ENCODE results near the gene NRXN3.
"Not testable (repeated sequence)": the region's sequence is repeated elsewhere in the genome, so short reads cannot be mapped to it uniquely, and the experiment has no call there.

Gene NRXN3

GRCh38 chr14:78417532-78417931 lies 247.4 kb downstream of the NRXN3 start:
- DNase-seq = no peak

- DNase-seq = no peak
Observed at GRCh38 chr14:78424311-78424710, 254.1 kb downstream of the NRXN3 start.

GRCh38 chr14:78425330-78425729 lies 255.2 kb downstream of the NRXN3 start:
- DNase-seq = no peak

GRCh38 chr14:78425782-78426181 lies 255.6 kb downstream of the NRXN3 start:
- no peak for DNase-seq

GRCh38 chr14:78432046-78432445 lies 261.9 kb downstream of the NRXN3 start:
- DNase-seq = no peak

- not testable (repeated sequence) for DNase-seq
Observed at GRCh38 chr14:78437448-78437847, 267.3 kb downstream of the NRXN3 start.

- DNase-seq = no peak
Observed at GRCh38 chr14:78440356-78440894, 270.3 kb downstream of the NRXN3 start.

- no peak for DNase-seq
Observed at GRCh38 chr14:78443834-78444233, 273.7 kb downstream of the NRXN3 start.

- DNase-seq = no peak
Observed at GRCh38 chr14:78445275-78445674, 275.1 kb downstream of the NRXN3 start.

GRCh38 chr14:78446807-78447206 lies 276.6 kb downstream of the NRXN3 start:
- DNase-seq = no peak

GRCh38 chr14:78448164-78449094 lies 278.3 kb downstream of the NRXN3 start:
- DNase-seq = peak; percentile 57

GRCh38 chr14:78450669-78451318 lies 280.6 kb downstream of the NRXN3 start:
- DNase-seq = no peak

- no peak for DNase-seq
Observed at GRCh38 chr14:78451319-78451695, 281.1 kb downstream of the NRXN3 start.

GRCh38 chr14:78455896-78456435 lies 285.8 kb downstream of the NRXN3 start:
- DNase-seq = peak; percentile 13

- DNase-seq = peak; percentile 9
Observed at GRCh38 chr14:78469947-78470346, 299.8 kb downstream of the NRXN3 start.

- DNase-seq = no peak
Observed at GRCh38 chr14:78479127-78479780, 309.1 kb downstream of the NRXN3 start.

GRCh38 chr14:78484028-78484427 lies 313.9 kb downstream of the NRXN3 start:
- DNase-seq = no peak

GRCh38 chr14:78486081-78486480 lies 315.9 kb downstream of the NRXN3 start:
- DNase-seq = no peak

GRCh38 chr14:78486621-78487020 lies 316.4 kb downstream of the NRXN3 start:
- DNase-seq = no peak

- not testable (repeated sequence) for DNase-seq
Observed at GRCh38 chr14:78487573-78487972, 317.4 kb downstream of the NRXN3 start.

- DNase-seq = no peak
Observed at GRCh38 chr14:78488938-78489337, 318.8 kb downstream of the NRXN3 start.

- no peak for DNase-seq
Observed at GRCh38 chr14:78491048-78491447, 320.9 kb downstream of the NRXN3 start.

- DNase-seq = no peak
Observed at GRCh38 chr14:78498062-78498595, 328.0 kb downstream of the NRXN3 start.

Measured in COR-L47 (cell line).